DMS153 treated with DMSO at 0.1 percent for 48 hours (cell line): ENCODE results near the gene RABL3.
"Not testable (repeated sequence)": the region's sequence is repeated elsewhere in the genome, so short reads cannot be mapped to it uniquely, and the experiment has no call there.

Source experiments
- DNase-seq: peaks from one replicate; lab custom pipeline; 2025; ENCODE audit not compliant: unreplicated experiment; lab: John Stamatoyannopoulos, UW

The RABL3 gene

DNA sequence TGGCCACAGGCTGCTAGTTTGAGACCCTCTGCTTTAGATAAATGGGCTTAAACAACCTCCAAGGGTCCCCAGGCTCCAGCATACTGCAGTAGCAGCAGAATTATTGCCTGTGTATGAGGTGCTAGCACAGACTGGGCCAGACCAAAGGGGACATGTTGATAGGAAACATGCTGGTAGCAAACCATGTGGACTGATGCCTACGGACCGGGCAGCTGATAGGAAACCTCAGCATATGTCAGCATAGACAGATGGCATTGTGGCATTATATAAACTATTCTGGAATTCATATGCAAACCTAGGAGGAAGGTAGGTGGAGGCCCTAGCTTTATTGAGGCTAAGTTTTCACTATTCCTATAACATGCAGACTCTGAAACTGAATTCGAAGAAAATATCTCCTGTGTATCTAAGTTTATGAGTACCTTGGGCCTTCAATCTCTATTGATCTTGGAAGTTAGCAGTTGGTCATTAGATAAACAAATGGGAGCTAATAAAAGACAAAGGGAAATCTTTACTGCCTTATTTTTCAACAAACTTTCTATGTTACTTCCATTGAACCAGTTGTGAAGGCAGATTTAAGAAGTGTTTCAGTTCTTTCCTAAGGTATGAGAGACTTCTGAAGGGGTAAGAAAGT is 58.5 kb downstream of the RABL3 start:
- DNase-seq: no peak

DNA sequence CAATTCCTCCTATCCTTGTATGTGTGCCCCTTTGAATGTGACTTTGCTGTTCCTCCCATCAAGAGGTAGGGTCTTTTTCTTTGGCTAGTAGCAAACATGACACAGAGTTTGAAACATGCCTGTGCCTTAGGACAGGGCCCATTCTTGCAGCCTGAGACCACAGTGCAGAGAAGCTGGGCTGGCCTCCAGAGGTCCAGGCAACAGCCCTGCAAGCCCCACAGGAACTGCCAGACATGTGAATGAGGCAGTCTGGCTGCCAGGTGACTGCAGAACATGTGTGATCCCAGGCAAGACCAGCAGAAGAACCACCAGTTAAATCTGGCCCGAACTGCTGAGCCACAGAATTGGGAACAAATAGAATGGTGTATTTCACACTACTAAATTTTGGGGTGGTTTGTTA is 59.1 kb downstream of the RABL3 start:
- DNase-seq: no peak

DNA sequence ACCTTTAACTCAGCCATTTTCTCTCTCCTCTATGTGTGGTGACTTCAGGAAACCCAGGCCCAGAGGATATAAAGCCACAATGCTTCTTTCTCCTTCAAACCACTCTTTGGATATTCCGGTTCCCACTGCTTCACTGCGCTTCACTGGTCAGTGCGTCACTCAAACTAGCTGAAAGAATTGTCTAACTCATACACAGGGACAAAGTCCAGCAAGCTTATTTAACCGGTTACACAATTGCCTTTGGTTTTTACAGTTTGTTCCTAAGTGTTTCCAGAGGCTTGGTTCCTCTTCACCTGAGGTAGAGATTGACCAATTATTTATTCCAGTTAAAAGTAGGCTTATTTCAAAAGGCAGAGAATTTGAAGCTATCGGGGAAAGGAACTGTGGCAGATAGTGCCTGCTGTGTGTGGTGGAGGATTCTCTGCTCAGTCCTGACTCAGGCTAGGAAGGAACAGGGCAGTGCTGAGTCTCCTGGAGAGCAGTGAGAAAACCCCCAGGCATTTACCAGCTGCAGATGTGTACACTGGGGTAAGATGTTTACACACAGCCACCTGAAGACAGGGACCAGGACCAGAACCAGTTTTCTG is 60.1 kb downstream of the RABL3 start, which contains the start of gene HGD:
Gene HGD, minus strand, starts transcription at position 145 of the 587 bp plus-strand sequence. Its CDS starts 128 bp downstream, at position 17.
- no peak for DNase-seq

DNA sequence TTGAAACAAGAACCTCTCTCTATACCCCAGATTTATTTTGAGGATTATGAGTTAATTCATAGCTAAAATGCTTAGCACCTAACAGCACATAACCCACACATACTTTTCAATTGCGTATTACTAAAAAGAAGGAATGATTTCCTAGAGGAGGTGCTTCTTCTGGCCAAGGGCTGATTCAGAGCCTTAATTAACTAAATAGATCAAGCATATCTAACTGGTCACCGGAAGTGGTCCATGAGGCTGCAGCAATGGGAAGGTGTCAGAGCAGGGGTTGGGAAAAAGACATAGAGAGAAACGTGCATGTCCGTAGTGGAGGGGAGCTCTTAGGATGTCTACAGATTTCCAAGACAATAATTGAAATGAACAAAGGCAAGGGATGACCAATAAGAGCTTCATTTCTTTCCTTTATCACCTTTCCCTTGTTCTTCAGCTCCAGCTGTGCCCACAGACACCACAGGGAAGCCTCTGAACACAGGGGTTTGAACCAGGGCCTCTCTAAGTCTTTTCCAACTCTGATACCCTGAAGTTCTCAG is 60.7 kb downstream of the RABL3 start:
- no peak for DNase-seq

DNA sequence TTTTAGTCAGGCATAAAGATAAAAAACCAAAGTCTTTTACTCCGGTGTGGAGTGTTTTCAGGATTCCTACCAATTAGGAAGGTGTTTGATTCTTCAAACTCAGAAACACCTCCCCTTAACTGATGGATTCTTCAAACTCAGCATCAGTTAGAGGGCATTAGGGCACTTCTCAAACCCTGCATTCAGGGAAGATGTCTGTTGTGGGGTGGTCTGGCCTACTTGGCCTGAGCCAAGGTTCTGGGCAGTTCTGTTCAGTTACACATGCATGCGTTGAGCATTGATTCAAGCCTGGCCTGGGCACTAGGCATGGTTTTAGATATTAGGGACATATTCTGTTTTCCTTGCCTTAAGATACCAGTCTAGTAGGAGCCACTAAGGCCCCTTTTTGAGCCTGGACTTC is 61.3 kb downstream of the RABL3 start:
- no peak for DNase-seq

DNA sequence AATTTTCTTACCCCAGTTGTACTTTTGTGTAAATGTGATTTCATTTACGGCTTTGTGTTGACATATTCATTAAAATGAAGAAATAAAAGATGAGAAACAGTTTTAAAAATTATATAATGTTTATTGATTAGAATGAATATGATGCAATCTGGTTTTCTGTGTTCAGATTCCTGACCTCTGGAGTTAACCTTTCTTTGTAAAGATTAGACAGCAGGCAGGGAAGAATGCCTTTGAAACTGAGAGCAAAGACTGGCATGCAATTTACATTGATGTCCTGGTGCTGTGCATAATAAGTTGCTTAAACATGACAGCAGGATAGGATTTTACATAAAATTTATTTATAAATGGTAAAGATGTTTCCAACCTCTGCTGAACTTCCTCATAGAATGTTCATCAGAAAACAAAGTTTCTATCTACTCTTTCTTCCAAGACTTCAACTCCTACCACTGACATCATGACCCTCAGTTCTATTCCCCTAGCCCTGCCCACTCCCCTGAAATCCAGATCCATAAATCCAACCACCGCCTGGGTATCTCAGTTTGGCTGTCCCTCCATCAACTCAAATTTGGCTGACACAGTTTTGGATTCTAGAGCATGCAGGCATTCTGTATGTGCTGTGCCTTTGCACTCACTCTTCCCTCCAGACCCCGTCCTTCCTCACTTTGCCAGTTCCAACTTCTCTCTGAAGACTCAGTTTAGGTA is 62.0 kb downstream of the RABL3 start:
- DNase-seq: no peak

DNA sequence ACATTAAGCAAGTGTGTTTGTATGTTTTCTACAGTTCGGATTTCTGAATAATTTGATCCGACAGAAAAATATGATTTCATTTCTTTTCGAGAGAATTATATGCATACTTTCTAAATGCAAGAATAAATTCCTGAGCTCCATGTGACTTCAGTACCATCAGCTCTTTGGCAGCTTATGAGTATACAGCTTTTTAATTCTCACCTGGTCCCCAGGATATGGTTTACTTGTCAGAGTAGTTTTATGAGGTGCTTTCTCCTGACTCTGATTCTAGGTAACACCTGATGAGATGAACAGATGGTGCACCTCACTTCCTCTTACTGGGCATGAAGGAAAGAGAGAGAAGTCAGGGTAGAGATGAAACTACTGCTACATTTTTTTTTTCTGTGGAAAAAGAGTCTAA is 63.3 kb downstream of the RABL3 start:
- no peak for DNase-seq

DNA sequence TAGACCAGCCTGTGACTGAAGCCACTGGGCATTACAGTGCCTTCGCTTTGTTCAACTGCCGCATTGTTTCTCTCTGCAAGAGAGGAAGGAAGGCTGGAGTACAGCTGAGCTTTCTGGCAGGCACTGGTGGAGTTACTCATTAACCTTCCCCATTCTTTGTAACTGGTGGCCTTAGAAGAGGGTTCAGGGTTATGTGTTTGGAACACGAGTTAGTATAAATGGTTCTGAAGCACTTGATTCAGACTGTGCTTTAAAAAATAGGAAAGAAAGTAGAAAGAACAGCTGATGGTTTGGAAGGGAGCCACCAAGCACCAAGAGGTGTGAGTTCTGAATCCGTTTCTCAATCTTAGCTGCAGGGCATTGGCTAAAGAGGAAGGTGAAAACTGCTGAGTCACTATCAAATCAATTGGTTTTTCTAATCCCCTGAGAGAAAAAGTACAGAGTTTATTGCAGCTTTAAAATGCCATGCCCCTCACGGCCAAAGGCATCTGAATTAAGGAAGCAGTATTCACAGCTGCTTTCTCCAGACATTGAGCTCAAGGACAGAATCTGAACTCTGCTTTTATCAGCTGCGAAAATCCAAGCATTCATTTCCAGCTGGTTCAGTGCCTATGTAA is 63.9 kb downstream of the RABL3 start:
- no peak for DNase-seq

DNA sequence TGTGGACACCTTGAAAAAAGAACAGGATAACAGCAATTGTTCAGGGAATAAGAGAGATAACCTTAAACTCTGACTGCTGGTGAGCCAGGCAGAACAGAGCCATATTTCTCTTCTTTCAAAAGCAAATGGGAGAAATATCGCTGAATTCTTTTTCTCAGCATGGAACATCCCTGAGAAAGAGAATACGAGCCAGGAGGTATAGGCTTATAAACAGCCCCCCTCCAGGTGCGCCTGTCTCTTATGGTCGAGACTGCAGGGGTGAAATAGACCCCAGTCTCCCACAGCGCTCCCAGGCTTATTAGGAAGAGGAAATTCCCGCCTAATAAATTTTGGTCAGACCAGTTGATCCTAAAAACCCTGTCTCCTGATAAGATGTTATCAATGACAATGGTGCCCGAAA is 65.1 kb downstream of the RABL3 start:
- not testable (repeated sequence) for DNase-seq

DNA sequence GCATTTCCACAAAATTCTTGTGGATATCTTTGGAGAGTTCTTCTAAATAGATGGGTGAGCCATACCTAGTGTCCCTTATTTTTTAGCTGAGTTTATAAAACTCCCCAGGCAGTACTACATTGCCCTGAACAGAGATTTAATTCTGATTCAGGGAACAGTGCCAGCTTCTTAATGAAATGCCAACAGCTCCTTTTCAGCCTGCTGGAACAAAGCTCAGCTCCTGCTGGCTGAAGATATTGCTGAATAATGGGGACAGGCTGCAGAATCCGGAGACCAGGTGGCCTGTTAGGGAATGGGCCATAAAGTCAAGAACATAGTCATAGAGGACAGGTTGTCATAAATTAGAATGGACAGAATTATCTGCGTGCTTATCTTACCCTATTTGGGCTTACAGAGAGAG is 69.2 kb downstream of the RABL3 start:
- no peak for DNase-seq

DNA sequence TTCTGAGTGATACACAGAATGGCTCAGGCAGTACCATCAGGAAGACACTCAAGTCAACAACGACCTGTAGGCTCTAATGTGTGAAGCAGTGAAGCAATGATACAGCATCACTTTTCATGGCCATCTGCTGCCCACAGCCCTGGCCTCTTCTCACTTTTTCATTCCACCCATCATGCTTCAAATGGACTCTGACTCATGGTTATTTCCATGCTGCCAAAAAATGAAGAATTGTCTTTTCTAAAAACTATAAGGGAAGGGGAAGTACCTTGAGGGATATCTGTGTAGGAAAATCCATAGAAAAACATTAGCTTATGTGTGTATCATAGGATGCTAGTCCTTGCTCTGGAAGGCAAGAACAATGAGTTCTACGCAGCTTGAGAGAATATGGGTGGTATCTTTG is 71.7 kb downstream of the RABL3 start:
- no peak for DNase-seq

DNA sequence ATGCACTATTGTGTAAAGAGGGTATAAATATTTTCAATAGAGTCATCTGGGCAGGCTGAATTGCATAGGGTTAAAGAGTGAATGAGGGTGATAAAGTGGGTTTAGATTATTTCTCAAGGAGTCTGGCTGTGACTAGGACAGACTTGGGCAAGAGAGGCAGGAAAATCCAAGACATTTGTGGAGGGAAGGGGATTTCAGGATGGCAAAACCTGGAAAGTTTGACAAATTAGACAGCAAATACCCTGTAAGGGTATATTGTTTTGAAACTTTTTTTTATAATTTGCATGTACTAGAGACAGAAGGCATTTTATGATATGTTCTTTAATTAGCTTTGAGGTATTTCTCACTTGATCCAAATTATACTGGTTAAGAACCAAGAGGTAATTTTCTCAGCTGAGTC is 77.4 kb downstream of the RABL3 start:
- no peak for DNase-seq

DNA sequence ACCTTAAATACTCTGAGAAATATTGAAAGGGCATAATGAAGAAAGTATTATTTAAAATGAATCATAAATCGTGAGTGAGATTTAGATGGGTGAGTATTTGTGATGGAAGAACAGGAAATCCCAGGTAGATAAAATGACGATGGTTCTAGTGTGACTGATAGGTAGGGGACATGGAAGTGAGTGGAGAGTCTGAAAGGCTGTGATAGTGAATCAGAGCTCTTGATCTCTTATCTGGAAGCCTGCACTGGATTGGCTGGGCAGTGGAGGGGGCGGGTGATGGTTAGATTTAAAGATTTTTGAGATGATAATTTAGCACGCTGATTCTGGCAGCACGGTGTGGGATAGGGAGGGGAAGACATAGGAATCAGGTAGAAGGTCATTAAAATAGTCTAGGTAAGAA is 80.4 kb downstream of the RABL3 start:
- no peak for DNase-seq

DNA sequence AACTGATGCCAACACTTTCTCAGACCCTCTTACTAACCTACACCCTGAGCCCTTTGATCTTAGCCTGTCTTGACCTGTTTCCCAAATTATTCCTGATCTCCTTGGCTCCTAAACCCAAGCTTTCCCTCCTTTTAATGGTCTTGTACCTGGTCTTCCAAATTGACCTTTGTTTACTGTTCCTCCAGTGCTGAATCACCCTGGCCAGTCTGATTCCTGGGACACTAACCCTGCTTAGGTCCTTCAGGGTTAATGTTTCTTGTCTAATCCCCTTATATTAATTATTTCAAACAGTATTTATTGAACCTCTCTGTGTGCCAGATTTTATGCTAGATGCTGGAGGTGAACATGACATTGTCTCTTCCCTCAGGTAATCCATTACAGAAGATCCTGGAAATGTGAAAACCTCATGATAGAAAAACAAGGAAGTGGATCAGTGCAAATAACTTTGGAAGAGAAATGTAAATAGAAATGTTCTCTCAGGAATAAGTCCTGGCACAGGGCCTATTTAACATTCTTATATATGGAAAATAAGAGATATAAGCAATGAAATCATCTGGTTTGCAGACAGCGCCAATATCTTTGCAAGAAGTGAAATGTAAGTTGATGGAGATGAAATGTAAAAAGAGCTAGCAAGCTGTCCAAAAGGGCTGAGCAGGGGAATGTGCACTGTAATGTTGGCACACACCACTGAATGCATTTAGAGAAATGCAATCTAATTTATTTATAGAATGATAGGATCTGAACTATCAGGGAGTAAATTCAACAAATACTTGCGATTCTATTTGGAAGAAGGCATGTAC is 81.0 kb downstream of the RABL3 start:
- DNase-seq: no peak

DNA sequence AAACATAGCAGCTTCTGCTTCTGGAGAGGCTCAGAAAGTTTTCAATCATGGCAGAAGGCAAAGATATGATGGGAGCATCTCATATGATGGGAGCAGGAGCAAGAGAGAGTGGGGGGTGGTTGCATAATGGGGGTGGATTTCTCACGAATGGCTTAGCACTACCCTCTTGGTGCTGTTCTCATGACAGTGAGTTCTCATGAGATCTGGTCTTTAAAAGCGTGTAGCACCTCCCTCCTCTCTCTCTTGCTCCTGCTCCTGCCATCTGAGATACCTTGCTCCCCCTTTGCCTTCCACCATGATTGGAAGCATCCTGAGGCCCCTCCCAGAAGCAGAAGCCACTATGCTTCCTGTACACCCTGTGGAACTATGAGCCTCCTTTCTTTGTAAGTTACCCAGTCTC is 82.5 kb downstream of the RABL3 start:
- DNase-seq: no peak

DNA sequence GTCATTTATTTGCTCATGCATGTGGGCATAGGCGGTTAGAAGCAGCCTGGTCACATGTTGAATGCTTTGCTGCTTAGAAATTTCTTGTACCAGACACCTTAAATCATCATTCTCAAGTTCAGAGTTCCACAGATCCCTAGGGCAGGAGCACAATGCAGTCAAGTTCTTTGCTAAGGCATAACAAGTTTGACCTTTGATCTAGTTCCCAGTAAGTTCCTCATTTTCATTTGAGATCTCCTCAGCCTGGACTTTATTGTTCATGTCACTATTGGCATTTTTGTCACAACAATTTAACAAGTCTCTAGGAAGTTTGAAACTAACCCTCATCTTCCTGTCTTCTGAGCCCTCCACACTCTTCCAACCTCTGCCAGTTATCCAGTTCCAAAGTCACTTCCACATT is 83.0 kb downstream of the RABL3 start:
- no peak for DNase-seq

DNA sequence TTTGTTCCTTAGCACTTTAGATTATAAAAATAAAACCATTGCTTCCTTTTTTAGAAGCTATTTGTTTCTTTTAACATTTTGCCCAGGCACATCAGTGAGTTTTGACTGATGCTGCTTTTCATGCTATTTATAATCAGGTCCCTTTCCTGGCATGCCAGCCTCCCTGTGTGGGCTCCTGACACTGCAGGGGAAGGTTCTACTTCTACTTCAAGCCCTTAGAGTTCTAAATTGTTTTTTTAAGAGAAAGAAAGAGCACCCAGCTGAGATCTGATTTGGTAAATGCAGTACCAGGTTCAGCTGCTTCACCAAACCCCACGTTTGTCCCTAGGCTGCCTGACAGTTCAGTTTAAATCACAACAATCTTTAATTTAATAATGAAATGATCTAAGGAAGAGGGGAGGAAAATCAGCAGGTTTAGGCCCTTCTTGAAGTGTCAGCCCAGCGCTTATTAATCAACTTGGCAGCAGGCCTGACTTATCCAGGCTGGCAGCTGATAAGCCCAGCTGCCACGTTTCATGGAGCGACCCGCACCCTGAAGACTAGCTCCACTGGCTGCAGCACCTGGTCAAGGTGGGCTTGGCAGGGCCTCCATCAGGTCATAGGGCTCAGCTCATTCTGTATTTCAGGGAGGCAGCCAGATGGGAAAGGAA is 89.3 kb downstream of the RABL3 start:
- no peak for DNase-seq

DNA sequence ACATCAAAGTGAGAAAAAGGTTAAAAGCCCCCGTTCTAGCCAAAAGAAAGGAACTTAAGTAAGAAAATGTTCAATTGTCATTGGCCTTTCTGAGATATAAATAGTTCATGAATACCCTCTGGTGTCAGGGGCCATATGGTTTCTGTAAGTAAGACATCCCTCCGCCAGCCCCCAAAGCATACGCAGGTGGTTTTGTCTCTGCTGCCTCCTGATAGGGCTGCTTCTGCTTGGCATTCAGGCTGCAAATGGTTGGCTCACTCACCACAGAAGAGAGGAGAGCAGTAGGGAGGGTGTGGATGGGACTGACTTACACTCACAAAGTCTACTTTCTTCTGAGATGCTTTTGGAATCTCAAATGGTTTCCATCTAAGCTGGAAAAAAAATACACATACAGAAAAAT is 90.0 kb downstream of the RABL3 start:
- DNase-seq: no peak

DNA sequence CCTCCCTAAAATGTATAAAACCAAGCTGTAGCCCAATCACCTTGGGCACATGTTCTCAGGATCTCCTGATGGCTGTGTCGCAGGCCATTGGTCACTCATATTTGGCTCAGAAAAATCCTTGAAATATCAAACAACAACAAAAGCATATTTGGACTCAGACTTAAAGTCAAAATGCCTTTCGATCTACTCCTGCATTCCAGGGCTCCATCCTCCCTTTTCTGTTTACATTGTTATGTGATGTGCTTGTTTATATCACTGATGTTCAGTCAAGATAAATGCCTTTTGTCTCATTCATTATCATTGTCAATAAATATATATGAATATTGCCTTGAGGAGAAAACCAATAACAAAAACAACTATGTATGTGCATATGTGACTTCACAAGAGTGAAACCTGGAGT is 92.0 kb downstream of the RABL3 start:
- DNase-seq: no peak

DNA sequence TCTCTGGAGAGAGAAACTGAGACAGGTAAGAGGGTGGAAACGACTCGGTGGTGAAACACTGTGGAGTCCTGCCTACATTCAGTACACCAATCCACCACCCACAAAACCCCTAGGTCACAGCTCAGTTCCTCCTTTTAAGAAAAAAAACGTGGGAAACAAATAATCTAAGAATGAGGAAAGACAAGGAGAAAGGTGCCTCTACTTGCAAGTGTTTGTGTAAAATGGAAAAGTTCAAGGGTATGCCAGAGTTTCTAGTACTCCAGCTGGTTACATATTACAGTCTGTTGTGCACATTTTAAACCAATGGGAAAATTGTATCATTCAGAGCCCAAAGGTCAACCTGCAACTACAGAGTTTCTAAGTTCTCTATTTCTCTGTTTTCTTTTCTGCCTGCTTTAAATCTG is 92.5 kb downstream of the RABL3 start:
- DNase-seq: no peak

DNA sequence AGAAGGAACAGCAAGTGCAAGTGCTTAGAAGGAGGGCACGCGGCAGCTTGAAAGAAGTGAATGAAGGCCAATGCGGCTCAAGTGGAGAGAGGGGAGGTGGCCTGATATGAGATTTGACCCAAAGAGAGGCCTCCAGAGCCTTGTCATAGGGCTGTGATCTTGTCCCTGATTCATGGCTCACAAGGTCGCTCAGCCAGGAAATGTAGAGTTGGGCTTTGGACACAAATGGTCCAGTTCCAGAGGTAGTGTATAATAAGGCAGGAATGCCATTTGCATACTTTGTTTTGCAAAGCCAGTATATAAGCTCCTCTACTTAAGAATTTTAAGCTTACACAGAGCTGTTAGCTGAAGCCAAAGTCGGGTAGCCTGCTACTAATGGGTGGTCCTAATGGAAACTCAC is 94.0 kb downstream of the RABL3 start:
- DNase-seq: no peak
